Spinal cord (tissue), 10 donors: ENCODE measurements around the gene HDLBP. TPM values are rescaled to one million over a fixed set of nuclear protein-coding genes. Genes with fewer than 3 reads are reported as not detected.
A peak's percentile ranks its signal among the peaks of the same experiment; 100 is the strongest.

Experiments
- DNase-seq, 6 donors: peaks; one replicate each; pipeline versions ENCODE4 v3.0.0 to v3.0.0-alpha.2; 2013 to 2015; ENCODE audit warnings: low spot score in 6 of 6, low read depth in 4 of 6
- H3K27ac ChIP-seq: one replicate; pipeline ENCODE4 v1.5.1; 2013; ENCODE audit warnings: low read depth, low read length, control low read depth
- H3K27me3 ChIP-seq: one replicate; pipeline ENCODE4 v1.6.1; 2013; ENCODE audit warnings: low read length; ENCODE audit not compliant: control insufficient read depth, insufficient read depth
- H3K36me3 ChIP-seq: one replicate; pipeline ENCODE4 v1.6.1; 2013; ENCODE audit warnings: low read length; ENCODE audit not compliant: control insufficient read depth, insufficient read depth
- H3K4me1 ChIP-seq: one replicate; pipeline ENCODE4 v1.6.1; 2013; ENCODE audit warnings: low read length; ENCODE audit not compliant: control insufficient read depth, insufficient read depth
- H3K4me3 ChIP-seq: one replicate; pipeline ENCODE4 v1.5.1; 2013; ENCODE audit warnings: low read depth, low read length, control low read depth
- H3K9me3 ChIP-seq: one replicate; pipeline ENCODE4 v1.6.1; 2013; ENCODE audit warnings: low read length; ENCODE audit not compliant: control insufficient read depth, insufficient read depth
- whole genome bisulfite sequencing: methylation state at CpG from one replicate; pipeline ENCODE4 v1.1.5; 2013; ENCODE audit warnings: missing lambda C conversion rate; ENCODE audit not compliant: insufficient coverage; 5-methylcytosine and 5-hydroxymethylcytosine counted together
- polyA plus RNA-seq, 2 donors: library from polyadenylated mRNA; unstranded; fragments of 120-200 nt; gene quantifications; one replicate each; pipeline ENCODE4 v1.2.1, GENCODE V29; 2013; ENCODE audit not compliant: insufficient read length in 2 of 2
- total RNA-seq, 2 donors: library from RNA; depleted of rRNA in 1 of 2; stranded (reverse); fragments of 120-200 nt in 1 of 2; fragments of >200 nt in 1 of 2; gene quantifications; one replicate each; pipeline versions ENCODE4 v1.2.3 to v1.2.4, GENCODE V29; 2013 to 2014
- donor health status: healthy.

The HDLBP gene
- total and polyA plus RNA-seq, 4 donors: 230 to 355 (median 287) TPM

- DNase-seq: peak in 2 of 6 donors; percentile 62 to 76
- peaks cover 10% of the 10 kb centered on the region for H3K4me1 ChIP-seq
- no peaks in the 10 kb centered on the region for H3K9me3 ChIP-seq
- peaks cover 15% of the 10 kb centered on the region for H3K36me3 ChIP-seq
- peak overlapping the region; percentile 54 for H3K27ac ChIP-seq
- H3K27me3 ChIP-seq: no peaks in the 10 kb centered on the region
- peak overlapping the region; percentile 24 for H3K4me3 ChIP-seq
- 22% methylated on average over 29 of the region's 40 CpGs for WGBS
Observed at GRCh38 chr2:241354668-241355658, 39.5 kb upstream of the HDLBP start.

- H3K36me3 ChIP-seq: peaks cover 32% of the 10 kb centered on the region
Observed at GRCh38 chr2:241352227-241352626, 36.8 kb upstream of the HDLBP start.

GRCh38 chr2:241351640-241352031, 36.2 kb upstream of the HDLBP start:
- H3K27me3 ChIP-seq: no peaks in the 10 kb centered on the region
- 70% methylated on average over 1 of the region's 3 CpGs for WGBS
- H3K36me3 ChIP-seq: peaks cover 36% of the 10 kb centered on the region
- no peak overlapping the region for H3K4me3 ChIP-seq
- DNase-seq: no peak
- H3K4me1 ChIP-seq: peaks cover 4% of the 10 kb centered on the region
- H3K9me3 ChIP-seq: no peaks in the 10 kb centered on the region
- no peak overlapping the region for H3K27ac ChIP-seq

More at GRCh38 chr2:241352227-241352626, 36.8 kb upstream of the HDLBP start:
- Histone ChIP-seq H3K27ac (no peak overlapping the region), H3K9me3 (no peaks in the 10 kb centered on the region), H3K4me1 (peaks cover 4% of the 10 kb centered on the region), H3K4me3 (no peak overlapping the region), H3K27me3 (no peaks in the 10 kb centered on the region)
- DNase-seq: no peak
- no CpG with 5 or more reads among the region's 3 CpGs for WGBS

- 77% methylated on average over 6 of the region's 9 CpGs for WGBS
- Histone ChIP-seq H3K4me3 (no peak overlapping the region), H3K9me3 (no peaks in the 10 kb centered on the region), H3K36me3 (peaks cover 42% of the 10 kb centered on the region), H3K27ac (no peak overlapping the region), H3K4me1 (peaks cover 4% of the 10 kb centered on the region), H3K27me3 (no peaks in the 10 kb centered on the region)
- no peak for DNase-seq
Observed at GRCh38 chr2:241350878-241351639, 35.6 kb upstream of the HDLBP start.

- no peak for DNase-seq
- Histone ChIP-seq H3K4me3 (no peak overlapping the region), H3K4me1 (peaks cover 4% of the 10 kb centered on the region), H3K27me3 (no peaks in the 10 kb centered on the region), H3K9me3 (no peaks in the 10 kb centered on the region), H3K36me3 (peaks cover 44% of the 10 kb centered on the region), H3K27ac (no peak overlapping the region)
- WGBS: 100% methylated on average over 1 of the region's 2 CpGs
Observed at GRCh38 chr2:241350530-241350877, 35.0 kb upstream of the HDLBP start.

GRCh38 chr2:241349941-241350340, 34.5 kb upstream of the HDLBP start:
- WGBS: 100% methylated on average over 4 of the region's 8 CpGs
- H3K36me3 ChIP-seq: peaks cover 44% of the 10 kb centered on the region
- H3K4me1 ChIP-seq: no peaks in the 10 kb centered on the region
- no peaks in the 10 kb centered on the region for H3K9me3 ChIP-seq
- H3K27ac ChIP-seq: no peak overlapping the region
- no peak overlapping the region for H3K4me3 ChIP-seq
- no peaks in the 10 kb centered on the region for H3K27me3 ChIP-seq
- DNase-seq: no peak

- 100% methylated on average over 2 of the region's 9 CpGs for WGBS
- Histone ChIP-seq H3K27me3 (no peaks in the 10 kb centered on the region), H3K9me3 (no peaks in the 10 kb centered on the region), H3K4me1 (no peaks in the 10 kb centered on the region), H3K4me3 (no peak overlapping the region), H3K36me3 (peaks cover 57% of the 10 kb centered on the region), H3K27ac (no peak overlapping the region)
- no peak for DNase-seq
Observed at GRCh38 chr2:241344925-241345651, 29.6 kb upstream of the HDLBP start.

- no peak overlapping the region for H3K4me3 ChIP-seq
- H3K27ac ChIP-seq: no peak overlapping the region
- WGBS: 96% methylated on average over 3 of the region's 3 CpGs
- H3K4me1 ChIP-seq: no peaks in the 10 kb centered on the region
- H3K9me3 ChIP-seq: no peaks in the 10 kb centered on the region
- H3K36me3 ChIP-seq: peaks cover 44% of the 10 kb centered on the region
- H3K27me3 ChIP-seq: no peaks in the 10 kb centered on the region
- DNase-seq: no peak
Observed at GRCh38 chr2:241340631-241341163, 25.2 kb upstream of the HDLBP start.
